SK-N-SH treated with all-trans-retinoic acid at 6 μM for 48 hours (cell line): Measurements from ENCODE around the gene P2RX5.

Experiments
- ATAC-seq: fragments of 200-7000 bp; cut with Tn5 transposase; 3 replicates; pipeline ENCODE4 v1.9.1; 2020; ENCODE audit warnings: mild to moderate bottlenecking, moderate library complexity
- ARNTL ChIP-seq: fragments of 450-650 bp; formaldehyde crosslinking; IDR thresholded peaks from 2 replicates; pipeline ENCODE4 v1.5.0; 2020; ENCODE audit warnings: low read depth, mild to moderate bottlenecking, moderate library complexity, borderline replicate concordance
- BACH2 ChIP-seq: fragments of 250-450 bp; sonication (Bioruptor Pico); IDR thresholded peaks from 2 replicates; pipeline ENCODE4 v1.9.0; 2021; ENCODE audit warnings: mild to moderate bottlenecking, borderline replicate concordance
- CREB5 ChIP-seq: fragments of 250-450 bp; sonication (Bioruptor Pico); IDR thresholded peaks from 2 replicates; pipeline ENCODE4 v1.5.1; 2020; ENCODE audit warnings: low read depth, mild to moderate bottlenecking, moderate library complexity
- CSDC2 ChIP-seq: fragments of 250-450 bp; sonication (Bioruptor Pico); IDR thresholded peaks from 2 replicates; pipeline ENCODE4 v1.5.0; 2020; ENCODE audit warnings: mild to moderate bottlenecking, moderate library complexity
- CSRNP3 ChIP-seq: fragments of 250-450 bp; sonication (Bioruptor Pico); IDR thresholded peaks from 2 replicates; pipeline ENCODE4 v1.5.1; 2021; ENCODE audit warnings: mild to moderate bottlenecking, moderate library complexity
- ESRRG ChIP-seq: fragments of 250-450 bp; sonication (Bioruptor Pico); IDR thresholded peaks from 2 replicates; pipeline ENCODE4 v1.6.1; 2021; ENCODE audit warnings: mild to moderate bottlenecking
- GLIS3 ChIP-seq: fragments of 250-450 bp; sonication (Bioruptor Pico); IDR thresholded peaks from 2 replicates; pipeline ENCODE4 v1.5.0; 2020; ENCODE audit warnings: mild to moderate bottlenecking, moderate library complexity
- ISL1 ChIP-seq: fragments of 250-450 bp; sonication (Bioruptor Pico); IDR thresholded peaks from 2 replicates; pipeline ENCODE4 v2.1.2; 2022; ENCODE audit warnings: mild to moderate bottlenecking, moderate library complexity
- OSR1 ChIP-seq: fragments of 250-450 bp; sonication (Bioruptor Pico); IDR thresholded peaks from 2 replicates; pipeline ENCODE4 v1.8.0; 2022; ENCODE audit warnings: moderate library complexity, mild to moderate bottlenecking, inconsistent platforms
- PATZ1 ChIP-seq: fragments of 250-450 bp; sonication (Bioruptor Pico); IDR thresholded peaks from 2 replicates; pipeline ENCODE4 v1.8.0; 2020; ENCODE audit warnings: mild to moderate bottlenecking, moderate library complexity, borderline replicate concordance
- POU6F1 ChIP-seq: fragments of 250-450 bp; sonication (Bioruptor Pico); IDR thresholded peaks from 2 replicates; pipeline ENCODE4 v1.8.0; 2021; ENCODE audit warnings: low read depth, mild to moderate bottlenecking, moderate library complexity, borderline replicate concordance
- PPARA ChIP-seq: fragments of 250-450 bp; sonication (Bioruptor Pico); IDR thresholded peaks from 2 replicates; pipeline ENCODE4 v1.5.0; 2020; ENCODE audit warnings: mild to moderate bottlenecking, borderline replicate concordance
- RARB ChIP-seq: fragments of 250-450 bp; sonication (Bioruptor Pico); IDR thresholded peaks from 2 replicates; pipeline ENCODE4 v1.8.0; 2021; ENCODE audit warnings: mild to moderate bottlenecking, moderate library complexity
- SNAI2 ChIP-seq: fragments of 250-450 bp; sonication (Bioruptor Pico); IDR thresholded peaks from 2 replicates; pipeline ENCODE4 v1.5.0; 2020; ENCODE audit warnings: mild to moderate bottlenecking, moderate library complexity
- TCF4 ChIP-seq: fragments of 250-450 bp; sonication (Bioruptor Pico); IDR thresholded peaks from 2 replicates; pipeline ENCODE4 v1.8.0; 2021; ENCODE audit warnings: mild to moderate bottlenecking, moderate library complexity, borderline replicate concordance
- TOX ChIP-seq: fragments of 250-450 bp; sonication (Bioruptor Pico); IDR thresholded peaks from 2 replicates; pipeline ENCODE4 v1.8.0; 2021; ENCODE audit warnings: mild to moderate bottlenecking, moderate library complexity, borderline replicate concordance
- ZC3H10 ChIP-seq: fragments of 250-450 bp; sonication (Bioruptor Pico); IDR thresholded peaks from 2 replicates; pipeline ENCODE4 v1.5.1; 2021; ENCODE audit warnings: mild to moderate bottlenecking, moderate library complexity
- ZFP3 ChIP-seq: fragments of 250-450 bp; sonication (Bioruptor Pico); IDR thresholded peaks from 2 replicates; pipeline ENCODE4 v1.5.0; 2020; ENCODE audit warnings: mild to moderate bottlenecking, moderate library complexity
- ZFP30 ChIP-seq: fragments of 450-650 bp; formaldehyde crosslinking; IDR thresholded peaks from 2 replicates; pipeline ENCODE4 v1.5.0; 2022; ENCODE audit warnings: mild to moderate bottlenecking, moderate library complexity
- ZNF565 ChIP-seq: fragments of 450-650 bp; formaldehyde crosslinking; conservative IDR thresholded peaks from 2 replicates; pipeline ENCODE4 v1.5.0; 2020; ENCODE audit warnings: low read depth, mild to moderate bottlenecking, moderate library complexity
- ZNF70 ChIP-seq: fragments of 450-650 bp; formaldehyde crosslinking; IDR thresholded peaks from 2 replicates; pipeline ENCODE4 v1.5.0; 2020; ENCODE audit warnings: mild to moderate bottlenecking, moderate library complexity
- ZNF8 ChIP-seq: fragments of 450-650 bp; formaldehyde crosslinking; IDR thresholded peaks from 2 replicates; pipeline ENCODE4 v1.5.0; 2020; ENCODE audit warnings: mild to moderate bottlenecking, moderate library complexity

Gene P2RX5

GRCh38 chr17:3645310-3645709 lies 50.6 kb downstream of the P2RX5 start:
- no peak for TF ChIP-seq TCF4 (CRISPR knock-in tag)
- TF ChIP-seq BACH2 = no peak
- no peak for TF ChIP-seq ZC3H10 (CRISPR knock-in tag)
- no peak for TF ChIP-seq PPARA
- no peak for TF ChIP-seq CSRNP3
- TF ChIP-seq POU6F1 (CRISPR knock-in tag) = no peak
- no peak for TF ChIP-seq RARB (CRISPR knock-in tag)
- TF ChIP-seq ZFP3 = no peak
- no peak for TF ChIP-seq PATZ1 (CRISPR knock-in tag)
- TF ChIP-seq TOX (CRISPR knock-in tag) = no peak
- TF ChIP-seq ZNF8 (CRISPR knock-in tag) = no peak
- TF ChIP-seq ZFP30 = no peak
- no peak for TF ChIP-seq ARNTL (CRISPR knock-in tag)
- TF ChIP-seq ISL1 (CRISPR knock-in tag) = no peak
- TF ChIP-seq CSDC2 (CRISPR knock-in tag) = no peak
- no peak for TF ChIP-seq ZNF565 (CRISPR knock-in tag)
- no peak for TF ChIP-seq ESRRG (CRISPR knock-in tag)
- no peak for ATAC-seq

GRCh38 chr17:3643889-3644349 lies 52.0 kb downstream of the P2RX5 start:
- no peak for ATAC-seq
- TF ChIP-seq PPARA (no peak), ZNF8 (CRISPR knock-in tag) (no peak), CSDC2 (CRISPR knock-in tag) (no peak), OSR1 (CRISPR knock-in tag) (no peak), PATZ1 (CRISPR knock-in tag) (no peak), SNAI2 (no peak), ZC3H10 (CRISPR knock-in tag) (no peak), ZFP30 (no peak), ZNF70 (CRISPR knock-in tag) (no peak), RARB (CRISPR knock-in tag) (no peak)

- TF ChIP-seq TCF4 (CRISPR knock-in tag) (no peak), CREB5 (CRISPR knock-in tag) (no peak), TOX (CRISPR knock-in tag) (no peak), GLIS3 (CRISPR knock-in tag) (no peak), OSR1 (CRISPR knock-in tag) (no peak), ZNF70 (CRISPR knock-in tag) (no peak), CSRNP3 (no peak), BACH2 (no peak), ZFP3 (no peak), POU6F1 (CRISPR knock-in tag) (no peak), RARB (CRISPR knock-in tag) (no peak), ARNTL (CRISPR knock-in tag) (no peak), ZFP30 (no peak), ZNF565 (CRISPR knock-in tag) (no peak)
- no peak for ATAC-seq
Observed at GRCh38 chr17:3641717-3642486, 54.1 kb downstream of the P2RX5 start.
